ENCODE results near the gene XCL1.
"Not testable (repeated sequence)": the region's sequence is repeated elsewhere in the genome, so short reads cannot be mapped to it uniquely, and the experiment has no call there.

Gene XCL1

DNA sequence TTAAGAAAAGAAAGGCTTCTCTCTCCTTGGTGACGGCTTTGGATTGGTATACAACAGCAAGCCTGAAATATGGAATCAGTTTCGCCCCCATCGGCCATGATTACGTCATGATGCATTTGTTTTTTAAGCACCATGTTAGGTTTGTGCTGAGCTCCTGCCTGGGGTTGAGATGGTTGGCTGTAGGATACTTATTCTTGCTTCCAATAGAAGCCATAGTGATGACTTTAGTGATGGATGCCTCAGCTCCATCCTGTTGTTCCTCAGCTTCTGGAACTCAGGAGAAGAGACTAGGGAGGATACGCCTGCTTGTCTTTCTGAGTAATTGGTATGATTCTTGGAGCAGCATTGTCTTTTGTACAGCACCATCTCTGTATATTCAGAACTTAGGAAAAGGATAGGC, 14.7 kb downstream of the XCL1 start:
- TF ChIP-seq, protein P1, sequence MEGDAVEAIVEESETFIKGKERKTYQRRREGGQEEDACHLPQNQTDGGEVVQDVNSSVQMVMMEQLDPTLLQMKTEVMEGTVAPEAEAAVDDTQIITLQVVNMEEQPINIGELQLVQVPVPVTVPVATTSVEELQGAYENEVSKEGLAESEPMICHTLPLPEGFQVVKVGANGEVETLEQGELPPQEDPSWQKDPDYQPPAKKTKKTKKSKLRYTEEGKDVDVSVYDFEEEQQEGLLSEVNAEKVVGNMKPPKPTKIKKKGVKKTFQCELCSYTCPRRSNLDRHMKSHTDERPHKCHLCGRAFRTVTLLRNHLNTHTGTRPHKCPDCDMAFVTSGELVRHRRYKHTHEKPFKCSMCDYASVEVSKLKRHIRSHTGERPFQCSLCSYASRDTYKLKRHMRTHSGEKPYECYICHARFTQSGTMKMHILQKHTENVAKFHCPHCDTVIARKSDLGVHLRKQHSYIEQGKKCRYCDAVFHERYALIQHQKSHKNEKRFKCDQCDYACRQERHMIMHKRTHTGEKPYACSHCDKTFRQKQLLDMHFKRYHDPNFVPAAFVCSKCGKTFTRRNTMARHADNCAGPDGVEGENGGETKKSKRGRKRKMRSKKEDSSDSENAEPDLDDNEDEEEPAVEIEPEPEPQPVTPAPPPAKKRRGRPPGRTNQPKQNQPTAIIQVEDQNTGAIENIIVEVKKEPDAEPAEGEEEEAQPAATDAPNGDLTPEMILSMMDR (IDR thresholded peaks at IDR 0.05; ENCODE audit: insufficient read depth, low read length, missing control alignments): no peak
- DNase-seq (ENCODE audit: low read depth, low spot score): no peak
- H3K4me3 ChIP-seq (ENCODE audit: low read depth, low read length): no peak overlapping the region
- ChIA-PET POLR2A (no interaction called here), CTCF (no interaction called here)

DNA sequence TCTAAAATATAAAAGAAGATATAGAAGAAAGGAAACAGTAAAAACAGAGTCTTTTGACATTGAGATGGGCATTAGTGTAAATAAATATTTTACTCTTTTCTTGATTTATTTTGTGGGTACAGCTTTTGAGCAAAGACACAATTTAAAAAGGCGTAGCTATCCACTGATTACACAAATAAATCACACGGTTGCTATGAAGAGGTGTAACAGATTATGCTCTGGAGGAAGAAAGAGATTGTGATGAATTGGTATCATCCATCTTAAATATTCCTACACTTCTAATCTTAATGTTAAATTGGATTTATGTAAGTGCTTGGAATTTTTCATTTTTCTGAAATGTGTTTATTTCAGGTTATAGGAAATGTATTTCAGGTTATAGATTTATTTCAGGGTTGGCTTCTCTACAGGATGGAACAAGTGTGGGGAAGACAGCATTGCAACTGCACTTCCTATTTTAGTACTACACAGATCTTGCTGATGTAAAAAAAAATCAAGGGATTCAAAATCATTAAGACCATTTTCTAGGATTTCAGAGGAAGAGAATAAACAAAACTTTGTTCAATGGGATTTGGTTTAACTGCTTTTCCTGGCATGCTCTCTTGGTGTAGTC, 15.3 kb downstream of the XCL1 start:
- TF ChIP-seq, protein P1 (IDR thresholded peaks at IDR 0.05; ENCODE audit: insufficient read depth, low read length, missing control alignments): no peak
- DNase-seq (ENCODE audit: low read depth, low spot score): no peak
- ChIA-PET CTCF (no interaction called here), POLR2A (no interaction called here)
- H3K4me3 ChIP-seq (ENCODE audit: low read depth, low read length): no peak overlapping the region

DNA sequence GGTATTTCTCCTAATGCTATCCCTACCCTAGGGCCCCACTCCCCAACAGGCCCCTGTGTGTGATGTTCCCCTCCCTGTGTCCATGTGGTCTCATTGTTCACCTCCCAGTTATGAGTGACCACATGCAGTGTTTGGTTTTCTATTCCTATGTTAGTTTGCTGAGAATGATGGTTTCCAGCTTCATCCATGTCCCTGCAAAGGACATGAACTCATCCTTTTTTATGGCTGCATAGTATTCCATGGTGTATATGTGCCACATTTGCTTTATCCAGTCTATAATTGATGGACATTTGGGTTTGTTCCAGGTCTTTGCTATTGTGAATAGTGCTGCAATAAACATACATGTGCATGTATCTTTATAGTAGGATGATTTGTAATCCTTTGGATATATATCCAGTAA, 19.0 kb downstream of the XCL1 start:
- CTCF ChIA-PET; DNase-seq (ENCODE audit: low read depth, low spot score); POLR2A ChIA-PET; H3K4me3 ChIP-seq (ENCODE audit: low read depth, low read length): not testable (repeated sequence)

DNA sequence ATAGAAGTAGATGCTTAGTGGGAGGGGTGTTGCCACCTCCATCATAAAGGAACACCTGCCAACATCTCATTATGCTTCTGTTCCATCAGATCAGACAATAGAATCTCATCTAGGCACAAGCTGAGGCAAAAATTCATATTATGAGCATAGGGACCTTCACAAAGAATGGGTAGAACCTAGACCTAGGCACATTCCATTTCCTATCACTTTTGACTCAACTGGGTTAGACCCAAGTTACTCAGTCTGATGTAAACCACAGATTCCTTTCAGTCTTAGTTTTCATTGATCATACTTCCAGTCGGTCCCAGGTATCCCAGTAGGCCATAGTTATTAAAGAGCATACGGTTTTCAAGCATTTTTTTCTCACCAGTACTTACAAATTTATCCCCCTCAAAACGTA, 21.7 kb downstream of the XCL1 start:
- DNase-seq (ENCODE audit: low read depth, low spot score): no peak
- no peak overlapping the region for H3K4me3 ChIP-seq (ENCODE audit: low read depth, low read length)
- POLR2A ChIA-PET: no interaction called here
- CTCF ChIA-PET: no interaction called here
- TF ChIP-seq, protein P1 (IDR thresholded peaks at IDR 0.05; ENCODE audit: insufficient read depth, low read length, missing control alignments): no peak

DNA sequence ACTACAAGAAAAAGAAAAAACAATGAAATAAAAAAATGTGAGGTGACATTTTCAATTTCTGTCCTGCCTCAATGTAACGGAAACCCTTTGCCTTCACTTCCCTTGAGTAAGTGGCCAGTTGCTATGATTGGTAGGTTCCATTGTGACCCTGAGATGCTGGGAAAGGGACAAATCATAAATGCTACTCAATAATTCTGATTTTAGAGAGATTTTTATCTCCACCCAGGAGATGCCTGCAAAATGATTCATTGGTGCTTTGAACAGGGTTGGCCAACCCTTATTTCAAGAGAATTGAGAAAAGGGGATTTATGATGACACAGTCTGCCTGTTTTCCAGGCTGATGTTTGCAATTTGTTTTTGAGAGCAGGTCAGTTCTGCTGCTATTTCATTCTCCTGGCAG, 22.5 kb downstream of the XCL1 start:
- CTCF ChIA-PET: no interaction called here
- no peak for DNase-seq (ENCODE audit: low read depth, low spot score)
- TF ChIP-seq, protein P1 (IDR thresholded peaks at IDR 0.05; ENCODE audit: insufficient read depth, low read length, missing control alignments): no peak
- POLR2A ChIA-PET: no interaction called here
- H3K4me3 ChIP-seq (ENCODE audit: low read depth, low read length): no peak overlapping the region

DNA sequence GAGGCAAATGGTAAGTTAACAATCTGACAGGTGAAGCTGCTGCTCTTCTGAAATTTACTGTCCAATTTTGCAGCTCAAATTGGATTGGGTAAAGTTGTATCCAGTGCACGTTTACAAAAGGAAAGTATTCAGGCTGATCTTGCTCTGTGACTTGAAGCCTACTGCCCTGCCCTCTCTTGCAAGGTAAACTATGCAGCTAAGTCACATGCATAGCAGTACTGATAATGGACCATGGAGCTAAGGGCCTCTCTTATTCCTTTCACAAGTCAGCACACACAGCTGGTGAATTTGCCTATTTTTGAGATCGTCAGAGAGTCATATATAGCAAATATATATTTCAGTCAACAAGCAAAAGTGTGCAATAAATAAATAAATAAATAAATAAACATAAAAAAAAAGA, 23.2 kb downstream of the XCL1 start:
- CTCF ChIA-PET: interaction anchor here (1.3 to 2.9 kb wide), 2 partner anchors 160 to 257 kb away, joined by 4 to 11 read pairs; no protein-coding TSS in a partner anchor

DNA sequence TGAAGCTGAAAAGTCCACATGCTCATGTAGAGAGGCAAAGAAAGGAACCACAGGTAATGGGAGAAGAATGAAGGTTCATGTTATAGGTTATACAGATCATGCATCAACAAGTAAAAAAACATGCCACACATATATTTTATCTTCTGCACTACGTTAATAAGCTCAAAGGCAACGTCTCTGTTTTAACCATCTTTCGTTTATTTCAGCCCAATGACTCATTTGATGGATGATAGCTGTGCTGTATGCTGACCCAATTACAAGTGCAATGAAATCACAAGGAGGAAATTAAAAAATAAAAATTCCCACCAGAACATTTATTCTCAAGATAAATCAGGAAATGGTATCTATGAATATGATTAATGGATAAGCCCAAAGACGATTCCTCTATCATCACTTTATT, 24.6 kb downstream of the XCL1 start:
- no peak overlapping the region for H3K4me3 ChIP-seq (ENCODE audit: low read depth, low read length)
- no peak for DNase-seq (ENCODE audit: low read depth, low spot score)
- ChIA-PET CTCF (interaction anchor here (0.8 to 2.9 kb wide), 5 partner anchors 134 to 946 kb away, joined by 3 to 12 read pairs (median 6); no protein-coding TSS in a partner anchor), POLR2A (no interaction called here)
- TF ChIP-seq, protein P1 (IDR thresholded peaks at IDR 0.05; ENCODE audit: insufficient read depth, low read length, missing control alignments): no peak

More for the DNA sequence above, 23.2 kb downstream of the XCL1 start:
- no peak overlapping the region for H3K4me3 ChIP-seq (ENCODE audit: low read depth, low read length)
- no peak for DNase-seq (ENCODE audit: low read depth, low spot score)
- TF ChIP-seq, protein P1 (IDR thresholded peaks at IDR 0.05; ENCODE audit: insufficient read depth, low read length, missing control alignments): no peak
- POLR2A ChIA-PET: no interaction called here
